ENCODE results near the gene TP53I11.

Gene TP53I11

DNA sequence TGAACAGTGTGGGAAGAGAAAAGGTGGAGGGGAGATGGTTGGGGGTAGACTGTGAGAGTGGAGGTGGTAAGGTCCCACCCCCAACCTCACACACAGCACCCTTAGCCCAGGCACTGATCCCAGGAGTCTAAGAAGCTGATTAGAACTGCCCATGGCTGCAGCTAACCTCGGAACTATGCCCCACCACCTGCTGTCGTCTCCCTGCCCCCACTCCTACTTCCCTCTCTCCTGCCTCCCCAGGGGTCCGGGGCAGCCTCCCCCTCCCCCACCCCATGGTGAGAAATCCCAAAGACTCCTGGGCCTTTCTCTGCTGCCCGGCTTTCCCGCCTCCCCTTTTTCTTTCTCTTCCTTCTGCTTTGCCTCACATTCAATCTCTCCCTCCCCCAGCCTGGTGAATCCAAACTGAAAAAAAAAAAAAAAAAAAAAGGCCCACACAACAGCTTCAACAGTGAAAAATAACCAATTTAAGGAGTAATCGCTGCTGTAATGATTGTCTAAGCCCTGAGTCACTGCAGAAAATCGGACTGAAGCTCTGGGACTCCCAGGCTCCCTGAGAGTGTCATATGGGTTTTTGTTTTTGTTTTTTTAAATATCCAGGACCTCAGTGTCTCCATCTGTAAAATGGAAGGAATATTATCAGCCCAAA is 9.6 kb upstream of the TP53I11 start:
- TF ChIP-seq, protein P1, sequence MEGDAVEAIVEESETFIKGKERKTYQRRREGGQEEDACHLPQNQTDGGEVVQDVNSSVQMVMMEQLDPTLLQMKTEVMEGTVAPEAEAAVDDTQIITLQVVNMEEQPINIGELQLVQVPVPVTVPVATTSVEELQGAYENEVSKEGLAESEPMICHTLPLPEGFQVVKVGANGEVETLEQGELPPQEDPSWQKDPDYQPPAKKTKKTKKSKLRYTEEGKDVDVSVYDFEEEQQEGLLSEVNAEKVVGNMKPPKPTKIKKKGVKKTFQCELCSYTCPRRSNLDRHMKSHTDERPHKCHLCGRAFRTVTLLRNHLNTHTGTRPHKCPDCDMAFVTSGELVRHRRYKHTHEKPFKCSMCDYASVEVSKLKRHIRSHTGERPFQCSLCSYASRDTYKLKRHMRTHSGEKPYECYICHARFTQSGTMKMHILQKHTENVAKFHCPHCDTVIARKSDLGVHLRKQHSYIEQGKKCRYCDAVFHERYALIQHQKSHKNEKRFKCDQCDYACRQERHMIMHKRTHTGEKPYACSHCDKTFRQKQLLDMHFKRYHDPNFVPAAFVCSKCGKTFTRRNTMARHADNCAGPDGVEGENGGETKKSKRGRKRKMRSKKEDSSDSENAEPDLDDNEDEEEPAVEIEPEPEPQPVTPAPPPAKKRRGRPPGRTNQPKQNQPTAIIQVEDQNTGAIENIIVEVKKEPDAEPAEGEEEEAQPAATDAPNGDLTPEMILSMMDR (conservative IDR thresholded peaks at IDR 0.05; ENCODE audit: low read depth), result no peak
- no peak for DNase-seq (ENCODE audit: low spot score)
- H3K27ac ChIP-seq, result no peak overlapping the region
- CTCF ChIA-PET, result interaction anchor here (0.6 to 1.1 kb wide), 2 partner anchors 14 to 384 kb away, joined by 3 to 4 read pairs; no protein-coding TSS in a partner anchor
- POLR2A ChIA-PET (ENCODE audit: low non-redundant PET), result no interaction called here

- DNase-seq (ENCODE audit: low spot score), result no peak
- TF ChIP-seq, protein P1 (conservative IDR thresholded peaks at IDR 0.05; ENCODE audit: low read depth), result no peak
- CTCF ChIA-PET, result interaction anchor here (0.6 kb wide), 2 partner anchors 141 to 188 kb away, joined by 3 read pairs; no protein-coding TSS in a partner anchor
- H3K27ac ChIP-seq, result no peak overlapping the region
- POLR2A ChIA-PET (ENCODE audit: low non-redundant PET), result no interaction called here
Observed at GRCh38 chr11:44959064-44959463, 8.4 kb upstream of the TP53I11 start.

DNA sequence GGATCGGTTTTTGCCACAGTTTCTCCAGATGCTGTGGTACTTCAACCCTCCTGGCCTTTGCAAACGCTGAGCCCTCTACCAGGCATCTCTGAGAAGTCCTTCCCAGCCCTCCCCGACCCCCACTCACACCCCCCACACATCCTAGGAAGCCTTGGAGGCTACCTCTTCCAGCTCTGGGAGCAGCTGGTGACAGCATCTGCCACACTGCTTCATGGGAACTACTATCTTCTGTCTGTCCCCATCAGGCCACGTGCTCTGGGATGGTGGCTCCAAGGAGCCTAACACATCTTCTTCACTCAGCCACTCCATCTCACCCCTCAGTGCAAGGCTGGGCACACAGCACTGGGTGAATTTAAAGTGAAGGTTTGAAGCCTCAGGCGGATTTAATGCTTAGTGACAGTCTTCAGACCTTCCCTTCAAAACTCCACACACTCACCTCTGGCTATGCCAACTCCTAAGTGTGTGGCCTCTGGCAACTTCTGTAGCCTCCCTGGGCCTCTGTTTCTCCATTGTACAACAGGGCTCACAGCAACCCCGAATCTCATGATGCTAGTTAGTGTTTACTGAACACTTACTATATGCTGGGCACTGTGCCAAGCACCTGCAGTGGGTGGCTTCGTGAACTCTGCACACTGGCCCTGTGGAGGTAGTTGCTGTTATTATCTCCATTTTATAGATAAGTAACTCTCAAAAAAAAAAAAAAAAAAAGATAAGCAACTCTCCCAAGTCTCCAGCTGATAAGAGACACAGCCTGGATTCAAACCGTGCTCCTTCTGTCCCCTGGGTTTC is 7.3 kb upstream of the TP53I11 start:
- ChIA-PET POLR2A (ENCODE audit: low non-redundant PET) (no interaction called here), CTCF (no interaction called here)
- H3K27ac ChIP-seq, result no peak overlapping the region
- DNase-seq (ENCODE audit: low spot score), result no peak
- TF ChIP-seq, protein P1 (conservative IDR thresholded peaks at IDR 0.05; ENCODE audit: low read depth), result no peak

DNA sequence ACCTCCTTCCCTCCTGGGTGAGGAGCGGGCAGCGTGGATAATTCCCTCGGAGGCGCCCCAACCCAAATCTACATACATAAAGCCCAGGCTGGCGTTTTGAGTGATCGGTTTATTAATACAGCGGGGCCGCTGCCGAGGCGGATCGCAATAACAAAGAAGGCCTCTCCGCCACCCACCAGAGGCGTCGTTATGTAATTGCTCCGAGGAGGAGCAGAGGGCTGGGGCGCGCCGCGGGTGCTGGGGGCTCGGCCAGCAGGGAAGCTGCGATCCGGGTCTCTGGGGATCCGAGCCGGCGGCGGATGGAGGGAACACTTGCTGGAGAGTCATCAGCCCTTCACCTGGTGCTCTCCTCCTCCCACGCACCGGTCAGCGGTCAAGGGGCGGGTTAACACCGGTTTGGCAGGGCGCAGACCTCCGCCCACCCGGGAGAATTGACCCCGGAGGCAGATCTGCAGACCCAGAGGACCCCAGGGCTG is 6.4 kb upstream of the TP53I11 start:
- POLR2A ChIA-PET (ENCODE audit: low non-redundant PET), result no interaction called here
- TF ChIP-seq, protein P1 (conservative IDR thresholded peaks at IDR 0.05; ENCODE audit: low read depth), result no peak
- CTCF ChIA-PET, result interaction anchor here (0.7 kb wide), 1 partner anchor 74 kb away, joined by 3 read pairs; no protein-coding TSS in a partner anchor
- no peak for DNase-seq (ENCODE audit: low spot score)
- H3K27ac ChIP-seq, result no peak overlapping the region

DNA sequence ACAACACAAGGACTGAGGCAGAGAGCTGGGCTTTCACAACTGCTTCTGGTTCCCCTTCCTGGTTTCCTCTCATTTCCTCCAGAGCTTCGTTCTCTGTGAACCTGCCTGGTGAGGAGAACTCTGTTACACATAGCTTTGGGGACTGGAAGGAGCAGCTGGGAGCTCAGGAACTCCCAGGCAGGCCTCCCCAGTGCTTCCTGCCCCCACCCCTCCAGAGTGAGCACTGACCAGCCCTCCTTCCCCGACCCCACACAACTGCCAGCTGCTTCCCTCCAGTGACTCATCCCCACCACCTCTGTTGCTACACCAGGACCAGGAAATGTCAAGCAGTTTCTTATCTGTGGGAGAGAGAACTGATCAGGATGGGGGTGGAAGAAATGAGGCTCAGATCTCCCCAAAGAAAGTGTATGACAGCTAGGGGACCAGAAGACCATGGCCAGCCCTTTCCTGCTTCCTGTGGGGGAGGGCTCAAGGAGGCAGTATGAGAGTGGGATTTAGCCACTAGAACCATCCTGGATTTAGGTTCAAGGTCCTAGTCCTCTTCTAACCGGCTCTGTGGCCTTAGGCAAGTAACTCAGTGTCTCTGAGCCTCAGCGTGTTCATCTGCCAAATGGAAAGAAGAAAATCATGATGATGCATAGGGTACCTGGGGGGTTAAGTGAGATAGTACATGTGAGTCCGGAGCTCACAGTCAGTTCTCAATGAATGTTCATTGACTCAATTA is 4.5 kb upstream of the TP53I11 start:
- H3K27ac ChIP-seq, result peak overlapping the region; percentile 77
- DNase-seq (ENCODE audit: low spot score), result peak; percentile 56
- ChIA-PET POLR2A (ENCODE audit: low non-redundant PET) (no interaction called here), CTCF (interaction anchor here (1.0 to 1.2 kb wide), 2 partner anchors 19 to 151 kb away, joined by 5 read pairs; no protein-coding TSS in a partner anchor)
- TF ChIP-seq, protein P1 (conservative IDR thresholded peaks at IDR 0.05; ENCODE audit: low read depth), result no peak
